Mesenteric fat pad (tissue), 1 donor: ENCODE measurements around the gene IQCF6. TPM values are rescaled to one million over a fixed set of nuclear protein-coding genes. Genes with fewer than 3 reads are reported as not detected.
"Not testable (repeated sequence)": the region's sequence is repeated elsewhere in the genome, so short reads cannot be mapped to it uniquely, and the experiment has no call there.

Experiments
- DNase-seq: peaks from one replicate; pipeline ENCODE4 v3.0.0-alpha.2; 2020; ENCODE audit warnings: low spot score
- long read RNA-seq: library from polyadenylated mRNA; unstranded; transcript quantifications from one replicate; pipeline ENCODE4 v2.0.0, GENCODE V29; 2020
- total RNA-seq: library from RNA; stranded (reverse); fragmentation: NEBNext Ultra II Directional; extraction: Animal tissue kit (Norgen Biotek cat#: 25700); gene quantifications from one replicate; pipeline ENCODE4 v1.2.1, GENCODE V29; 2021
- donor health status: DM: yes; HTN: yes; CAD: no.

Gene IQCF6
- total RNA-seq, result not detected
- long read RNA-seq, result 0 reads

DNA sequence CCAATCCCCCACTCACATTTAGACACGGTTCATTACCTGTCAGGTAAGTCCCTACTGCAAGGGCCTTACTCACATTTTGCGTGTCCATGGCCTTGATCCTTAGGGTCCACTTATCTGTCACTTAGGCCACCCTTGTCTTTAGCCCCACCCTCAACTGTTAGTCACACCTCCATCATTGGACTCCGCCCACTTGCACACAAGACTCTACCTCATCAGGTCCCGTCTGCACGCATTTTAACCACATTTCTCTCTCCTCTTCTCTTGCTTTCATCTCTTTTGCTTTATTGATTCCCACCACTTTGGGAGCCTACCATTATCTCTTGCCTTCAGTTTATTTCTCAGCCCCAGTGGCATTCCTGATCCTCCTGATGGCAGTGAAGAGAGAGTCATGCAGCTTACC lies at the start of gene IQCF6:
Gene IQCF6 (minus strand): TSS at position 101 of the 400 bp plus-strand sequence. CDS start 13 bp downstream, at position 88.
- no peak for DNase-seq

DNA sequence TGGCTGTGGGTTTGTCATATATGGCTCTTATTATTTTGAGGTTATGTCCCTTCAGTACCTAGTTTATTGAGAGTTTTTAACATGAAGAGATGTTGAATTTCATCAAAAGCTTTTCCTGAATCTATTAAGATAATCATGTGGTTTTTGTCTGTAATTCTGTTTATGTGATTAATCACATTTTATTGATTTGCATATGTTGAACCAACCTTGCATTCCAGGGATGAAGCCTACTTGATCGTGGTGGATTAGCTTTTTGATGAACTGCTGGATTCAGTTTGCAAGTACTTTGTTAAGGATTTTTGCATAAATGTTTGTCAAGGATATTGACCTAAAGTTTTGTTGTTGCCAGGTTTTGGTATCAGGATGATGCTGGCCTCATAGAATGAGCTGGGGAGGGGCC lies 49.3 kb upstream of the IQCF6 start:
- no peak for DNase-seq

DNA sequence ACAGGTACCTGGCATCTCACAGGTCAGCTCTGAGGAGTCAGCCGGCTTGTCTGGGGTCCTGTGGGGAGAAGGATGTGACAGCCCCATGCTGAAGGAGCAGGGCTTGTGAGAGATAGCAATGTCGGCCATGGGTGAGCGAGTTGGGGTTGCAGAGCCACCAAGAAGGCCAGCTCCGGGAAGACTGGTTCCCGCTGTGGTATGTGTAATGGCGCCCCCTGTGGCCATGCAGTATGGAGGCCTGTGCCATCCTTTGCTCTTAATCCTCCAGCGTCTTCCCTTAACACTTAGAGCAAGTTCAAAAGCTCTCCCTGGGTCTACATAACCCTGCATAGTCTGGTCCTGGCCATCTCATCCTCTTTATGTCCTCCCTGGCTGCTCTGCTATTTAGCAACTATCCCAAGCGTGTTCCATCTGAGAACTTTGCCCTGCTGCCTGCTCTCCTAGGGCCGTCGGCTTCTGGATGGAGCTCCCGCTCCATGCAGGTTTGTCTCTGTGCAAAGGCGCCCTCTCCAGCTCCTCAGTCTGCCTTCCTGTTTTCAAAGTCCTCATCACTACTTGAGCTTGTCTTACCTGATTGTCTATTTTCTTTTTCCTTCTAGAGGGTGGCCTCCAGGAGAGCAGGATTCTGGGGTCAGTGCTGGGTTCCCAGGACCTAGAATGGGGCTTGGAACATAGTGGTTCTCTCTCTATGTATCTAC lies 40.8 kb upstream of the IQCF6 start:
- no peak for DNase-seq

DNA sequence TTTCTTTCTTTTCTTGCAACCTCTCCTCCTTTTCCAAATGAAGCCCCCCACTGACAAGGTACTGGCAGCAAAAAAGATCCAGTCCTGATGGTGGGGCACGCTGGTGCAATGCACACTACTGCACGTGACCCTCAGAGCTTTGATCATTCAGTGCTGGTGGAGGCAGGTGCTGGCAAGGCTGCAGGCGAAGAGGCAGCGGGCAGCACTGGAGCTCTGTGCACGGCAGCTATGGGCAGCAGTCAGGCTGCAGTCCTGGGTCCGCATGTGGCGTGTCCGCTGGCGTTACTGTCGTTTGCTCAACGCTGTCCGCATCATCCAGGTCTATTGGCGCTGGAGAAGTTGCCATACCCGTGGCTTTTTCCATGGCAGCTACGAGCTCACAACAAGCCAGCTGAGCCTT lies 40.1 kb upstream of the IQCF6 start:
- DNase-seq, result no peak

DNA sequence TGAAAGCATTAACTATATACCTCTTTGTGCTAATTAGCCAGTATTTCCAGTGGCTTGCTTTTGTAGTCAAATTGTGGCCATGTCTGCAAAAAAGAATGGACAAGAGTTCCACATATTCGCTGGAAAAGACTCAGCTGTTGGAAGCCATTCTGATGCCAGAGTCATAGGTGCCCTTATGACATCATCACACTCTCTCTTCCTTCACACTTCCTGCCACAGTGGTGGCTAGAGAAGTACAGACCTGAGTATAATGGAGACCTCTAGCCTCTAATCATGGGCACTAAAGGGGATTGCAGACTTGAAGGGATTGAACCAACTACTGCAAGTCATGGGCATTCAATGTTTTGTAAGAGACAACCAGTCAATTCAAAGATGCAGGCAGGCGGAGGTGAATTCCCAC lies 38.3 kb upstream of the IQCF6 start:
- DNase-seq, result no peak

DNA sequence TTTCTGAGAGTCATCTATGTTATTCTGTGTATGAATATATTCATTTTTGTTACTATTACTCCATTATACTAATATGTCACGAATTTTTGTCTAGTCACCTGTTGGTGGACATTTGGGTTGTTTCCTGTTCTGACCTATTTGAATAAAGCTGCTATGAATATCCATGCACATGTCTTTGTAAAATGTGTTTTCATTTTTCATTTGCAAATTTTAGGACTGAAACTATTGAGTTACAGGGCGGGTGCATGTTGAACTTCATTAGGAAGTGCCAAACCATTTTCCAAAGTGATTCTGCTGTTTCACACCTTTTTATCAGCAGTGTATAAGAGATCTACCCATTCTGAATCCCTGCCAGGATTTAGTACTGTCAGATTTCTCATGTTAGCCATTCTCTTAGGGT lies 37.7 kb upstream of the IQCF6 start:
- no peak for DNase-seq

DNA sequence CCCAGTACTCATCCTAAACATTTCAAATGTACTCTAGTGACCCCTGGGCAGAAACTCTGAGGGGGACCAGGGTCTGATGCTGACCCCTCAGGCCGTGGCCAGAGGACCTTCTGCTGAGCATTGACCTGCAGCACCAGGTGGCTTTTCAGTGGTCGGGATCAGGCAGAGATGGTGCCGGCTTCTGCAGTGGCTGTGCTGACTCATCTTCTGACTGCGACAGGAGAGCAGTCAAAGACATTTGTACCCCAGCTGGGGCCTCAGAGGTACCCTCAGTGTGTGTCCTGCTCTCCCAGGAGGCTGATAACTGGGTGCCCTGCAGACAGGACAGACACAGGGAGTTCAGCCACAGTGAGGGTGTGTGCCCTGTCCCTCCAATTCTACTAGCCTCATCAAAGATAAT lies 36.6 kb upstream of the IQCF6 start:
- DNase-seq, result no peak

DNA sequence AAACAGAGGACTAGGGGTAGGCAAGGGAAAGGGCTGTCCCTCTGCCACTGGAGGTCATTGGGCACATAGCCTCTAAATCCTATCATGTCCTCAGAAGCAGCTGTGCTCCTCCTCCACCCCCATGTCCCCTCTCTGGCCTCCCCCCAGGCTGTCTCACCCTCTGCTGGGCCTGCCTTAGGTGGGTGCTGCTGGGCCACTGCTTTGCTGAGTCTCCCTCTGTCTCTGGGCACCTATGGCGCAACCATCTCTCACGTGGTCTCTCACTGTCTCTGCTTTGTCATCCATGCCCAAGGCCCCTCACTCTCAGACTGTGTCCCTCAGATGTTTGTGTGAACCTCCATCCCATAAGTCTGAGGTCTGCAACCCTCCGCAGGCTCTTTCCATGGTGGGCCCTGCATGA lies 35.0 kb upstream of the IQCF6 start:
- DNase-seq, result no peak

DNA sequence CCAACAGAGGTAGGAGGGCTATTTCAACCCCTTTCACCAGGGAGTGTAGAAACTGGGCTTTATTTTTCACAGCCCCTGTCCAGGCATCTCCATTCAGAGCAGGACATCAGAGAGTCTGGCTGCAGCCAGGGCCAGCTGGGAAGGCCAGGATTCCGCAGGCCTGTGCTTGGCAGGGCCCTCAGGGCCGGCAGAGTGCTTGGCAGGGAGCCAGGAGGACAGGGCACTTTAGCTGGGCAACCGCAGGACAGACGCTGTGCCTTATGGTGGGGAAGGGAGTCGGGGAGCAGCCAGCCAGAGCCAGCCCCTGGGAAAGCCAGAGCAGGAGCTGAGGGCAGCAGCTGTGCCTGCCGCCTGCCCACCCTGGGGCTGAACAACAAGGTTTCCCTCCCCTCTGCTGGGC lies 34.5 kb upstream of the IQCF6 start:
- DNase-seq, result no peak

DNA sequence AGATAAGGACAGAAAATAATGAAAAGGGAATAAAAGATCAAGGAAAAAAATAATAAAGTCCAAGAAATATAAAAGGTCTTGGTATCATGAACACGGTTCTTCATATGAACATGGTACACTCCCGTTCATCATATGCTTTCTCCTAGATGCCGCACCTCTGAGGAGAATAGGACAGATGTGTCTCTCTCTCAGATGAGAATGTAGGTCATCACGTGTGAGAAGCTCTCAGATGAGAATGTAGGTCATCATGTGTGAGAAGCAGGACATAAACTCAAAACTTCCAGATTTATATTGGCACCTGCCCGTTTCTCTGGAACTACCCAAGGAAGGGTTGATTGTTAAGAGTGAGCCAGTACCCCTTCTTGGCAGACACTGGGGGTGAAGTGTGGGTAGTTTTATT lies 29.9 kb upstream of the IQCF6 start:
- DNase-seq, result no peak

DNA sequence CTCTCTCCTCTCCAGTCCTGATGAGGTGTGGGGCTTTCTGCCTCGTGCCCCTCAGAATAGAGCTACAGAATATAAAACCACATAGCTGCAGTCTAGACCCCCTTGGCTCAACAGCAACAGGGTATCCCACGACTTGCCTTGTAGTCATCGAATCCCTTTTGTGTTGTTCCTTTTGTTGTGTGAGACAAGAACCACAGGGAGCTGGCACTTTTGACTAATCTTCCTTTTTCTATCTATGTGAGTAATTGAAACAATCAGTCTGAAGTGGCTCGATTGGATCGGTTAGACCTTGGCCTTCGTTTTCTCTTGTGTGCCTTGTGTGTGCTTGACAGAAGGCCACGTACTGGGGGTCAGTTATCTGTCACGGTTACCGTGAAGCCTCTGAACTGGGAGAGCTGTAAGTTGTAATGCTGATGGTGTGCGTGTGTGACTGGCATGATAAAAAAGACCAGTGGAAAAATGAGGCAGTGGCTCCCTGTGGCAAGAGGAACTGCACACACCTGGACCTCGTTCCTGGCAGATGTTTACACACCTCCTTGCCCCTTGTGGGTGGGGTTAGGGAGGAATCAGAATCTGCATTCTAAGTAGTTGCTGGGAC lies 23.2 kb upstream of the IQCF6 start:
- DNase-seq, result no peak

DNA sequence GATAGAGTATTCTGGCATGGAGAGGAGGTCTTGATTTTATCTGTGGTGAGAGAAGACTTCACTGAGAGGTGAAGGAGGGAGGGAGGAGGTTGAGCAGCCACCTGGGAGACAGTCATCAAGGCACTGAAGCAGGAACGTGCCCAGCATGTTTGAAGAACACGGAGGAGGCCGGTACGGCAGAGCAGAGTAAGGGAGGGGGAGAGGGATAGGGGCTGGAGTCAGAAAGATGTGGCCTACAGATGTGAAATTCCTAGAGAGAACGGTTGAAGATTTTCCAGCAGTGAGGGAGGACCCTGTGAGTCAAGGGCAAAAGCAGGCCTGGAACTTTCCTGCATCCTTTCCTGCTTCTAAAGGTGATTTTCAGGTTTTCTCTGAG lies 21.7 kb upstream of the IQCF6 start:
- DNase-seq, result no peak

DNA sequence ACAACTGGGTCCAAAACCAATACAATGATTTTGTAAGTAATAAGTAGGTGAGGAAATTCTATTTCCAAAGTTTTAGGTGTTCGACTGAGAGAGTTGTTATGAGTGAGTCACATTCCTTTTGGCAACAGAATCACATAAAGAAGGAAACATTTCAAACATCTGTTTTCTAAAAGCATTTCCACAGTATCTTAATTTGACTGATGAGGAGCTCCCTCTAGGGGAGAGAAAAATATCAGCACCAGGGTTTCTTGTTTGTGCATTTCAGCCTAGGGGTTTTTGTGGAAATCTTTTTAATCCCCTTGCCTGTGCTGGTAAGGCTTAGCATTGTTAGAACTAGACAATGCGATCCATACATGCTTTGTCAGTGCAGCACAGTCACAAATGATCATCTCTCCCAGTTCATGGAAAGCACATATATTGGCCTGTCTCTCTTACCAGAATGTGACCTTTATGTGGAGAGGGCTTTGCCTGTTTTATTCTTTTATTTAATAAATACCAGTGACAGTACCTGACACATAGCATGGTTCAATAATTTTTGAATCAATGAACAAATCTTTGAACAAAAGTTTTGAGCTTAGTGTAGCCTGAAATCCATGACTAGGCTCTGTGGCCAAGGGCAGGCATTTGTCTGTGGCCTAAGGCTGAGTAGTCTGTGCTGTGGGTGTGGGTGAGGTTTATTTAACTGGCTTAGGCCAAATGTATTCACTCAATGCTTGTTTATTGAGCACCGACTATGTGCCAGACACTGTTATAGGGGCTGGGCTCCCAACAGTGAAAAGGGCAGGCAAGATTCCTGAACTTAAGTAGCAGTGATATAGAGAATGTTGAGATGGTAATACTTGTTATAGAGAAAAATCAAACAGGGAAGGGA lies 21.1 kb upstream of the IQCF6 start:
- DNase-seq, result no peak

DNA sequence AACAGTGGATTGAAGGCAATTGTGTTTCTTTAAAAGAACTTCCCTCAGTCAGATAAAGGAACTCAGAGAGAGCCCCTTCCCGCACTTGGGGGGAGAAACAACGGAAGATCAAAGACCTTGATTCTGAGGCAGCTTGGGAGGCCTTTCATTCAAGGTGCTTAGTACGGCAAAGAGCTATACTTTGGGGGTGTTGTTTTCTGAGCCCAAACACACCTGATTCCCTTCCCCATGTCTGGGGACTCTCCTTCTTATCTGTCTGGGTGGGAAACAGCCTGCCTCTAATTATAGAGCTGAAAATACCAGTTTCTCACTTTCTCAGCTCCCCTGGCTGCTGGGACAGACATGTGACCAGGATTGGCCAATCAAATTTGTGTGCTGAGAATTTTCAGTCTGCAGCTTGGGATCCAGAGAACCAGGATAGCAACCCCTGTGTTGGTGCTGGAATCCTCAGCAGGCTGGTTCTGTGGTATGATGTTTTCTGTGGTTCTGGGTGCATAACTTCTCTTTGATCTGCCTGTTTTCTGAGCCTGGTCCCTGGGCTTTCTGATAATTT lies 19.4 kb upstream of the IQCF6 start:
- DNase-seq, result no peak

DNA sequence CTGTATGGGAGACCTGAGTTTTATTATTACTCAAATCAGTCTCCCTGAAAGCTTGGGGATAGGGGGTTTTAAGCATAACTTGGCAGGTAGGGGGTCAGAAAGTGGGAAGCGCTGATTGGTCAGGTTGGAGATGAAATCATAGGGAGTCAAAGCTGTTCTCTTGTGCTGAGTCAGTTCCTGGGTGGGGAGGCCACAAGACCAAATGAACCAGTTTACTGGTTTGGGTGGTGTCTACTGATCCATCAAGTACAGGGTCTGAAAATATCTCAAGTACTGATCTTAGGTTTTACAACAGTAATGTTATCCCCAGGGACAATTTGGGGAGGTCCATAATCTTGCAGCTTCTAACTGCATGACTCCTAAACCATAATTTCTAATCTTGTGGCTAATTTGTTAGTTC lies 17.8 kb upstream of the IQCF6 start:
- no peak for DNase-seq

DNA sequence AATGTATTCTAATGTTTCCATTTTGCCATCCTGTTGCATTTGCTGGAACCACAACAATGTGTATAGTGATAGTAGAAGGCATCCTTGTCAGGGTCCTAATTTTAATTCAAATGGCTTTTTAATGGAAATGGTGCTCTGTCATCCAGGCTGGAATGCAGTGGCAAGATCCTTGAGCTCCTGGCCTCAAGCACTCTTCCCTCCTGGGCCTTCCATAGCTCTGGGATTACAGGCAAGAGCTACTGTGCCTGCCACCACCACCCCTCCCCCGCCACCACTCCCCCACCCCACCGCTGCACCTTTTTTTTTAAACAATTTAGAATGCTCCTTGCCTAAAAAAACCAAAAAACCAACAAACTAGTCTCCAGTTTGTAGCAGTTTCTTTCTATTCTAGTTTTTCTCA lies 15.2 kb upstream of the IQCF6 start:
- DNase-seq, result no peak

DNA sequence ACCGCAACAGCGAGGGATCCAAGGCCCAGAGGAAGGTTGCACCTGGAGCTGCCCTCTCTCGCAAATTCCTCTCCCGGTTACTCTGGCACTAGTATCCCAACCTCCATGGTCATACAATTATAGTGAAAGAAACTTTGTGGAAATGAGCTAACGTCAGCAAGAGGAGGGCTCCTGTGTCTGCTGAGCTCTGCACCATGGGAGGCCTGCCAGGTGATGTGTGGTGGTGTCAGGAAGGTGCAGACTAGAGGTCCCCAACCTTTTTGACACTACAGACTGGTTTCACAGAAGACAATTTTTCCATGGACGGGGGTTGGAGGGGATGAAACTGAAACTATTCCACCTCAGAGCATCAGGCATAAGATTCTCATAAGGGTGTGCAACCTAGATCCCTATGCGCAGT lies 13.2 kb upstream of the IQCF6 start:
- DNase-seq, result no peak

DNA sequence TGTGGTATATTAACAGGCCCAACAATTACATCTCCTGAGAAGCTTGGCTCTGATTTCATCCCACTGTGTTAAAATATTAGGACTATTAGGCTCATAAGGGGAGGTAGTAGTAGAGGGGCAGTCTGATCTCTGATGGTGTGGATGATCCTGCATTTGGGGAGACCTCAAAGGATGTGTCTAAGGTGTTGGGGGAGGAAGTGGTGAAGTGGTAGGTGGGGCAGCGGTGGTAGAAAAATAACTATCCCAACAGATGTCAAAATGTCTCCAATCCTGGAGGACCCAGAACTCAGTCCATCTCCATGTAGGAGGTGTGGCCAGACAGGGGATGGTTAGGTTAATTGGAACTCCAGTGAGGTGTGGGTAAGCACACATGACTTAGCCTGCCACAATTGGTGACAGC lies 10.4 kb upstream of the IQCF6 start:
- no peak for DNase-seq

DNA sequence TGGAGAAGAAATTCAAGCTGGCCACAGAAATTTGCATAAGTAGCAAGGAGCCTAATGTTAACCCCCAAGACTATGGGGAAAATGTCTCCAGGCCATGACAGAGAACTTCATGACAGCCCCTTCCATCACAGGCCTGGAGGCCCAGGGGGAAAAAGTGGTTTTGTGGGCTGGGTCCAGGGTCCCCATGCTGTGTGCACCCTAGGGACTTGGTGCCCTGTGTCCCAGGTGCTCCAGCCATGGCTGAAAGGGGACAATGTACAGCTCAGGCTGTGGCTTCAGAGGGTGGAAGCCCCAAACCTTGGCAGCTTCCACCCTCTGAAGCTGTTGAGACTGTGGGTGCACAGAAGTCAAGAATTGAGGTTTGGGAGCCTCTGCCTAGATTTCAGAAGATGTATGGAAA lies 8.5 kb upstream of the IQCF6 start:
- not testable (repeated sequence) for DNase-seq

DNA sequence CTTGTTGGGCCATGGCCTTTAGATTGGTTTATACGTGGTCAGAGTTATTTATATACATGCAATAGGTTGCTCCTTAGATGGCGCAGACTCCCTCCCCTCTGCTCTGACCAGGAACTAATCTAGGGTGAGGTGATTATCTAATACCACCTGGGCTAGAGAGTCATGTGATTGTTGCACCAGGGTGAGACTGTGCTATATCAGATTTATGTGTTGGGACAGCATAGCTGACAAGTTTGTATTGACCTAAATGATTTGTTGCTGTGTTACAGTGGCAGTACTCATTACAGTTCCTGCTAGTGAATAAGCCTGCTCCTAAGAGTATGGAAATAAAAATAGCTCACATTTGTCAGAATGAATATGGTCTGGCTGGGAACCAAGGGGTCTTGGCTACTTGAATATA lies 7.2 kb upstream of the IQCF6 start:
- DNase-seq, result no peak

DNA sequence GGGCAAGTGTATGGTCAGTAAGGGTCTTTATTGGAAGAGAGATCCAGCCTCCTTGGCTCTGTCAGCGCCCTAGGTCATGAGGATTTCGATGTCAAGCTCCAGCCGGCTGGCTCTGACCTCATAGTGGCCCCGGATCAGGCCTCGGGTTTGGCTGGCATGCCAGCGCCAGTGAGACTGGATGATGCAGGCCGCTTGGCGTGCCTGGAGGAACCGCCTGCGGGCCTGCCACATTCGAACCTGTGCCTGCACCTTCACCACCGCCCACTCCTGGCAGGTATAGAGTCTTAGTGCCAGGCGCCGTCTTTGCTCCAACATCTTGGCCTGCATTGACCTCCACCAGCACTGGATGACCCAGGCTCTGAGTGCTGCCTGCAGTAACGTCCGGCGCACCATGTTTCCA lies 483 bp downstream of the IQCF6 start:
- DNase-seq, result no peak

DNA sequence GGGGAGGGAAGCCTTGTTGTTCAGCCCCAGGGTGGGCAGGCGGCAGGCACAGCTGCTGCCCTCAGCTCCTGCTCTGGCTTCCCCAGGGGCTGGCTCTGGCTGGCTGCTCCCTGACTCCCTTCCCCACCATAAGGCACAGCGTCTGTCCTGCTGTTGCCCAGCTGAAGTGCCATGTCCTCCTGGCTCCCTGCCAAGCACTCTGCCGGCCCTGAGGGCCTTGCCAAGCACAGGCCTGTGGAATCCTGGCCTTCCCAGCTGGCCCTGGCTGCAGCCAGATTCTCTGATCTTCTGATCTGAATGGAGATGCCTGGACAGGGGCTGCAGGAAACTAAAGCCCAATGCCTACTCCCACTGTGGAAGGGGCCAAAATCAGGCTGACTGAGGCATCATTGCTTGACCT lies 1.1 kb downstream of the IQCF6 start:
- DNase-seq, result no peak
